Endothelial cell of umbilical vein (primary cell): ENCODE data around the gene XRCC4.

Source experiments
- CTCF ChIP-seq, 2 donors: IDR thresholded peaks; 1 replicate in 1 of 2; 2 replicates in 1 of 2; pipeline ENCODE4 v1.5.1; 2011; ENCODE audit warnings: low read length in 2 of 2, mild to moderate bottlenecking in 2 of 2, moderate library complexity in 2 of 2, control low read depth in 1 of 2, inconsistent platforms in 1 of 2, low read depth in 1 of 2; ENCODE audit not compliant: insufficient read depth in 1 of 2; ENCODE audit errors: extremely low read depth in 1 of 2
- EZH2 ChIP-seq: IDR thresholded peaks from 2 replicates; pipeline ENCODE4 v1.6.1; 2012; ENCODE audit warnings: borderline replicate concordance, low read depth, mild to moderate bottlenecking, moderate library complexity, low read length, inconsistent platforms; ENCODE audit not compliant: severe bottlenecking
- POLR2A ChIP-seq: IDR thresholded peaks from 2 replicates; pipeline ENCODE4 v1.6.1; 2012; ENCODE audit warnings: low read depth, mild to moderate bottlenecking, control low read depth, low read length
- POLR2AphosphoS5 ChIP-seq: IDR thresholded peaks from 2 replicates; pipeline ENCODE4 v1.6.1; 2012; ENCODE audit warnings: low read depth, mild to moderate bottlenecking, control low read depth, low read length, moderate library complexity; ENCODE audit not compliant: insufficient read depth

GRCh38 chr5:83353774-83354173 is 276.4 kb downstream of the XRCC4 start:
- TF ChIP-seq CTCF (IDR thresholded peaks at IDR 0.05; ENCODE audit: extremely low read depth in 1 of 2, insufficient read depth in 1 of 2, low read depth in 1 of 2, low read length in 2 of 2) (no peak), POLR2A (no peak), EZH2 (no peak), POLR2AphosphoS5 (no peak)
